Endodermal cell (in vitro differentiated cells): ENCODE data around the gene SZRD1. TPM values are rescaled to one million over a fixed set of nuclear protein-coding genes. Genes with fewer than 3 reads are reported as not detected.

Experiments used
- DNase-seq: peaks from one replicate; pipeline ENCODE4 v3.0.0-alpha.2; 2017
- H3K27ac ChIP-seq: 2 replicates; pipeline ENCODE4 v1.5.1; 2013; ENCODE audit warnings: mild to moderate bottlenecking, low read depth, low read length, moderate library complexity
- H3K27me3 ChIP-seq: 2 replicates; pipeline ENCODE4 v1.6.1; 2013; ENCODE audit warnings: mild to moderate bottlenecking, low read length, moderate library complexity; ENCODE audit not compliant: insufficient read depth, control insufficient read depth, poor library complexity, severe bottlenecking
- H3K36me3 ChIP-seq: 2 replicates; pipeline ENCODE4 v1.7.0; 2013; ENCODE audit warnings: mild to moderate bottlenecking, low read length, moderate library complexity; ENCODE audit not compliant: control insufficient read depth, insufficient read depth
- H3K4me1 ChIP-seq: one replicate; pipeline ENCODE4 v1.7.0; 2013; ENCODE audit warnings: low read length; ENCODE audit not compliant: control insufficient read depth, insufficient read depth
- H3K4me3 ChIP-seq: 2 replicates; pipeline ENCODE4 v1.5.1; 2013; ENCODE audit warnings: mild to moderate bottlenecking, low read length, moderate library complexity
- H3K9ac ChIP-seq: 2 replicates; pipeline ENCODE4 v1.6.1; 2013; ENCODE audit warnings: mild to moderate bottlenecking, low read length, moderate library complexity; ENCODE audit not compliant: poor library complexity, severe bottlenecking; ENCODE audit errors: extremely low read depth
- H3K9me3 ChIP-seq: 2 replicates; pipeline ENCODE4 v1.6.1; 2013; ENCODE audit warnings: mild to moderate bottlenecking, low read length, moderate library complexity; ENCODE audit not compliant: control insufficient read depth
- H3K27ac Mint-ChIP-seq: 2 replicates; pipeline ENCODE4 v1.8.0; 2020; ENCODE audit warnings: mixed read lengths
- H3K27me3 Mint-ChIP-seq: 2 replicates; pipeline ENCODE4 v1.8.0; 2021; ENCODE audit warnings: mild to moderate bottlenecking, mixed read lengths; ENCODE audit not compliant: insufficient read depth
- H3K36me3 Mint-ChIP-seq: 2 replicates; pipeline ENCODE4 v1.8.0; 2020; ENCODE audit warnings: low read depth, mixed read lengths
- H3K4me1 Mint-ChIP-seq: 2 replicates; pipeline ENCODE4 v1.8.0; 2020; ENCODE audit warnings: mixed read lengths
- H3K4me3 Mint-ChIP-seq: 2 replicates; pipeline ENCODE4 v1.8.0; 2020; ENCODE audit warnings: mild to moderate bottlenecking, moderate library complexity, mixed read lengths
- H3K9me3 Mint-ChIP-seq: 2 replicates; pipeline ENCODE4 v1.8.0; 2020; ENCODE audit warnings: mild to moderate bottlenecking, mixed read lengths
- CTCF ChIP-seq: fragments of 200-600 bp; sonication (generic); conservative IDR thresholded peaks from 2 replicates; pipeline ENCODE4 v1.5.0; 2021; ENCODE audit warnings: antibody characterized with exemption, mild to moderate bottlenecking
- WGBS, 2 experiments: methylation state at CpG; one replicate each; pipeline versions ENCODE4 v1.1.5 to v1.1.7; 2013; ENCODE audit warnings: missing lambda C conversion rate in 2 of 2, mixed read lengths in 1 of 2; ENCODE audit not compliant: insufficient coverage in 1 of 2, insufficient read length in 1 of 2; 5-methylcytosine and 5-hydroxymethylcytosine counted together
- total RNA-seq, 2 donors: library from RNA; stranded (reverse); fragmentation: NEBNext Ultra II Directional in 1 of 2; extraction: Animal tissue kit (Norgen Biotek cat#: 25700) in 1 of 2; gene quantifications; 2 replicates in 1 of 2; 3 replicates in 1 of 2; pipeline ENCODE4 v1.2.1, GENCODE V29; 2021

Gene SZRD1
- total RNA-seq, 2 donors from 2014 or later, result 111 to 118 TPM

- Histone ChIP-seq H3K27ac (no peak overlapping the region), H3K4me3 (no peak overlapping the region), H3K4me1 (peaks cover 2% of the 10 kb centered on the region), H3K27me3 (no peaks in the 10 kb centered on the region), H3K9ac (no peak overlapping the region), H3K9me3 (no peaks in the 10 kb centered on the region), H3K36me3 (peaks cover 38% of the 10 kb centered on the region)
- no peak for DNase-seq
- WGBS, 2 experiments, result 85 to 95% methylated on average over 4 to 7 of the region's 7 CpGs
- Mint-ChIP-seq H3K27me3 (no peaks in the 10 kb centered on the region), H3K9me3 (no peaks in the 10 kb centered on the region), H3K4me3 (no peak overlapping the region), H3K4me1 (peaks cover 15% of the 10 kb centered on the region), H3K36me3 (peaks cover 30% of the 10 kb centered on the region), H3K27ac (peak overlapping the region; percentile 39)
- TF ChIP-seq CTCF, result no peak
Observed at GRCh38 chr1:16396591-16396990, 29.5 kb downstream of the SZRD1 start.

GRCh38 chr1:16397120-16397519 lies 30.1 kb downstream of the SZRD1 start:
- no peaks in the 10 kb centered on the region for H3K27me3 Mint-ChIP-seq
- no peaks in the 10 kb centered on the region for H3K4me1 ChIP-seq
- no peaks in the 10 kb centered on the region for H3K9me3 ChIP-seq
- H3K4me1 Mint-ChIP-seq, result peaks cover 11% of the 10 kb centered on the region
- H3K9ac ChIP-seq, result no peak overlapping the region
- no peak overlapping the region for H3K4me3 Mint-ChIP-seq
- H3K36me3 ChIP-seq, result peaks cover 38% of the 10 kb centered on the region
- no peaks in the 10 kb centered on the region for H3K27me3 ChIP-seq
- peaks cover 30% of the 10 kb centered on the region for H3K36me3 Mint-ChIP-seq
- TF ChIP-seq CTCF, result no peak
- H3K27ac ChIP-seq, result no peak overlapping the region
- no peaks in the 10 kb centered on the region for H3K9me3 Mint-ChIP-seq
- no peak overlapping the region for H3K4me3 ChIP-seq
- no peak for DNase-seq
- no peak overlapping the region for H3K27ac Mint-ChIP-seq
- WGBS, 2 experiments, result 86 to 89% methylated on average over 4 to 5 of the region's 5 CpGs

- Histone ChIP-seq H3K9me3 (no peaks in the 10 kb centered on the region), H3K4me1 (no peaks in the 10 kb centered on the region), H3K27ac (peak overlapping the region; percentile 32), H3K36me3 (peaks cover 38% of the 10 kb centered on the region), H3K4me3 (no peak overlapping the region), H3K9ac (no peak overlapping the region), H3K27me3 (no peaks in the 10 kb centered on the region)
- H3K36me3 Mint-ChIP-seq, result peaks cover 29% of the 10 kb centered on the region
- no peaks in the 10 kb centered on the region for H3K9me3 Mint-ChIP-seq
- no peak overlapping the region for H3K27ac Mint-ChIP-seq
- DNase-seq, result no peak
- no peak overlapping the region for H3K4me3 Mint-ChIP-seq
- no peaks in the 10 kb centered on the region for H3K27me3 Mint-ChIP-seq
- H3K4me1 Mint-ChIP-seq, result no peaks in the 10 kb centered on the region
- 94 to 100% methylated on average over 3 to 5 of the region's 5 CpGs for WGBS, 2 experiments
- TF ChIP-seq CTCF, result no peak
Observed at GRCh38 chr1:16398371-16398953, 31.4 kb downstream of the SZRD1 start.
